CD4-positive, alpha-beta memory T cell (primary cell): Measurements from ENCODE around the gene CEP162. TPM values are rescaled to one million over a fixed set of nuclear protein-coding genes. Genes with fewer than 3 reads are reported as not detected.
"Not testable (repeated sequence)": the region's sequence is repeated elsewhere in the genome, so short reads cannot be mapped to it uniquely, and the experiment has no call there.

Source experiments
- CTCF ChIA-PET: fragments of 350-600 bp; sonication (Branson Sonifier 250); formaldehyde crosslinking; loops from one replicate; lab custom pipeline; 2021; ENCODE audit warnings: inconsistent platforms; ENCODE audit not compliant: partially characterized antibody; lab: Charles Lee
- POLR2A ChIA-PET: fragments of 350-600 bp; sonication (Branson Sonifier 250); formaldehyde crosslinking; loops from one replicate; lab custom pipeline; 2021; ENCODE audit not compliant: partially characterized antibody; lab: Charles Lee
- DNase-seq, 5 donors: peaks; one replicate each; pipeline versions ENCODE4 v3.0.0 to v3.0.0-alpha.2; 2020 to 2022; ENCODE audit warnings: mixed read lengths in 1 of 5
- H3K27ac ChIP-seq: one replicate; pipeline ENCODE4 v1.7.0; 2013; ENCODE audit warnings: low read depth, low read length
- H3K27me3 ChIP-seq: 2 replicates; pipeline ENCODE4 v1.7.0; 2013; ENCODE audit warnings: mild to moderate bottlenecking, low read length, moderate library complexity; ENCODE audit not compliant: insufficient read depth
- H3K36me3 ChIP-seq: 2 replicates; pipeline ENCODE4 v1.7.0; 2013; ENCODE audit warnings: mild to moderate bottlenecking, low read length, moderate library complexity; ENCODE audit not compliant: insufficient read depth
- H3K4me1 ChIP-seq: 2 replicates; pipeline ENCODE4 v1.7.0; 2013; ENCODE audit warnings: mild to moderate bottlenecking, low read length, moderate library complexity; ENCODE audit not compliant: insufficient read depth
- H3K4me3 ChIP-seq, 2 donors: one replicate each; pipeline ENCODE4 v1.7.0; 2013; ENCODE audit warnings: low read length in 2 of 2, mild to moderate bottlenecking in 1 of 2
- H3K9me3 ChIP-seq, 2 donors: one replicate each; pipeline ENCODE4 v1.7.0; 2013; ENCODE audit warnings: low read length in 2 of 2, control low read depth in 1 of 2; ENCODE audit not compliant: control insufficient read depth in 1 of 2
- H3K27ac Mint-ChIP-seq, 7 donors: one replicate each; pipeline ENCODE4 v1.8.0; 2020 to 2021; ENCODE audit warnings: mixed read lengths in 7 of 7, mild to moderate bottlenecking in 6 of 7, inconsistent platforms in 3 of 7, moderate library complexity in 3 of 7
- H3K27me3 Mint-ChIP-seq, 2 donors: one replicate each; pipeline ENCODE4 v1.8.0; 2020 to 2021; ENCODE audit warnings: mixed read lengths in 2 of 2
- H3K36me3 Mint-ChIP-seq, 2 donors: one replicate each; pipeline ENCODE4 v1.8.0; 2020 to 2021; ENCODE audit warnings: mixed read lengths in 2 of 2, inconsistent platforms in 1 of 2, mild to moderate bottlenecking in 1 of 2
- H3K4me1 Mint-ChIP-seq, 4 donors: one replicate each; pipeline ENCODE4 v1.8.0; 2020 to 2021; ENCODE audit warnings: mixed read lengths in 4 of 4, mild to moderate bottlenecking in 1 of 4
- H3K4me3 Mint-ChIP-seq, 8 donors: one replicate each; pipeline ENCODE4 v1.8.0; 2020 to 2021; ENCODE audit warnings: mixed read lengths in 8 of 8, mild to moderate bottlenecking in 7 of 8, moderate library complexity in 6 of 8, inconsistent platforms in 3 of 8
- H3K9me3 Mint-ChIP-seq, 8 donors: one replicate each; pipeline ENCODE4 v1.8.0; 2020 to 2021; ENCODE audit warnings: mixed read lengths in 8 of 8, mild to moderate bottlenecking in 5 of 8, inconsistent platforms in 3 of 8, moderate library complexity in 1 of 8
- intact Hi-C: fragments of 100-400 bp; cut with micrococcal nuclease; formaldehyde crosslinking; loops from one replicate; pipeline ENCODE4 v1.15.1; 2023
- polyA plus RNA-seq, 2 donors: library from polyadenylated mRNA; unstranded; fragments of 300-500 nt; fragmentation: Illumina TruSeq; gene quantifications; one replicate each; pipeline ENCODE4 v1.2.3, GENCODE V29; 2021
- total RNA-seq, 2 experiments: library from RNA; stranded (reverse); gene quantifications; one replicate each; pipeline ENCODE4 v1.2.3, GENCODE V29; 2021

CEP162 gene
- total and polyA plus RNA-seq, 4 experiments from 2014 or later, result 0.60 to 10.4 (median 8.7) TPM

- POLR2A ChIA-PET, result no interaction called here
- CTCF ChIA-PET, result interaction anchor here (1.0 kb wide), 1 partner anchor 10 kb away, joined by 3 read pairs; the partner anchor contains the start of gene CEP162
- no peaks in the 10 kb centered on the region for H3K27me3 Mint-ChIP-seq
These were observed 9.4 kb downstream of the CEP162 start for GRCh38 chr6:84218091-84218490.

GRCh38 chr6:84213217-84213616 is 14.2 kb downstream of the CEP162 start:
- ChIA-PET CTCF (interaction anchor here (3.6 kb wide), 1 partner anchor 15 kb away, joined by 16 read pairs; the partner anchor contains the start of gene CEP162), POLR2A (no interaction called here)
- H3K4me3 Mint-ChIP-seq, result no peak overlapping the region
- no peaks in the 10 kb centered on the region for H3K4me1 Mint-ChIP-seq
- peaks cover 25 to 42% of the 10 kb centered on the region in 2 donors for H3K36me3 Mint-ChIP-seq
- no peaks in the 10 kb centered on the region for H3K27me3 ChIP-seq
- no peak for DNase-seq
- no peaks in the 10 kb centered on the region for H3K27me3 Mint-ChIP-seq
- H3K27ac Mint-ChIP-seq, result no peak overlapping the region
- H3K4me1 ChIP-seq, result no peaks in the 10 kb centered on the region
- intact Hi-C loops, result no loop called here
- H3K9me3 ChIP-seq, result no peaks in the 10 kb centered on the region
- H3K36me3 ChIP-seq, result peaks cover 7% of the 10 kb centered on the region
- H3K9me3 Mint-ChIP-seq, result no peaks in the 10 kb centered on the region
- no peak overlapping the region for H3K4me3 ChIP-seq
- no peak overlapping the region for H3K27ac ChIP-seq

More at GRCh38 chr6:84218091-84218490, 9.4 kb downstream of the CEP162 start:
- DNase-seq, result no peak
- H3K27ac ChIP-seq, result no peak overlapping the region
- H3K4me1 ChIP-seq, result no peaks in the 10 kb centered on the region
- Mint-ChIP-seq H3K27ac (no peak overlapping the region), H3K4me1 (peaks cover 0 to 3% (median 1%) of the 10 kb centered on the region in 4 donors), H3K36me3 (peaks cover 10 to 12% of the 10 kb centered on the region in 2 donors), H3K4me3 (no peak overlapping the region), H3K9me3 (no peaks in the 10 kb centered on the region)
- no peaks in the 10 kb centered on the region for H3K27me3 ChIP-seq
- H3K36me3 ChIP-seq, result no peaks in the 10 kb centered on the region
- intact Hi-C loops, result no loop called here
- H3K9me3 ChIP-seq, result no peaks in the 10 kb centered on the region
- H3K4me3 ChIP-seq, result no peak overlapping the region

GRCh38 chr6:84204011-84204410 is 23.4 kb downstream of the CEP162 start:
- H3K4me1 ChIP-seq, result no peaks in the 10 kb centered on the region
- ChIA-PET CTCF (interaction anchor here (1.4 to 1.6 kb wide), 2 partner anchors 12 to 24 kb away, joined by 3 to 5 read pairs; partner anchors contain the start of gene CEP162), POLR2A (no interaction called here)
- H3K9me3 ChIP-seq, result no peaks in the 10 kb centered on the region
- no peaks in the 10 kb centered on the region for H3K36me3 ChIP-seq
- Mint-ChIP-seq H3K27ac (no peak overlapping the region), H3K27me3 (no peaks in the 10 kb centered on the region), H3K4me3 (no peak overlapping the region), H3K9me3 (peaks cover 0 to 2% (median 0%) of the 10 kb centered on the region in 8 donors), H3K4me1 (no peaks in the 10 kb centered on the region), H3K36me3 (peaks cover 52 to 58% of the 10 kb centered on the region in 2 donors)
- H3K4me3 ChIP-seq, result no peak overlapping the region
- H3K27ac ChIP-seq, result no peak overlapping the region
- intact Hi-C loops, result no loop called here
- no peak for DNase-seq
- no peaks in the 10 kb centered on the region for H3K27me3 ChIP-seq

- intact Hi-C loops, H3K27ac Mint-ChIP-seq: not testable (repeated sequence)
These were observed 27.5 kb downstream of the CEP162 start for GRCh38 chr6:84199987-84200386.

GRCh38 chr6:84197708-84198107 is 29.7 kb downstream of the CEP162 start:
- Histone ChIP-seq H3K4me1 (no peaks in the 10 kb centered on the region), H3K4me3 (no peak overlapping the region), H3K27me3 (no peaks in the 10 kb centered on the region), H3K9me3 (no peaks in the 10 kb centered on the region), H3K36me3 (peaks cover 5% of the 10 kb centered on the region), H3K27ac (no peak overlapping the region)
- Mint-ChIP-seq H3K27ac (no peak overlapping the region), H3K4me1 (no peaks in the 10 kb centered on the region), H3K27me3 (no peaks in the 10 kb centered on the region), H3K4me3 (no peak overlapping the region), H3K9me3 (no peaks in the 10 kb centered on the region), H3K36me3 (peaks cover 44 to 51% of the 10 kb centered on the region in 2 donors)
- ChIA-PET CTCF (no interaction called here), POLR2A (no interaction called here)
- no peak for DNase-seq
- intact Hi-C loops, result no loop called here

More at GRCh38 chr6:84199987-84200386, 27.5 kb downstream of the CEP162 start:
- CTCF ChIA-PET, H3K27me3 Mint-ChIP-seq, POLR2A ChIA-PET, H3K4me1 Mint-ChIP-seq, H3K4me3 Mint-ChIP-seq, H3K9me3 ChIP-seq, H3K27me3 ChIP-seq, H3K4me1 ChIP-seq, H3K9me3 Mint-ChIP-seq, H3K27ac ChIP-seq, DNase-seq, H3K4me3 ChIP-seq, H3K36me3 ChIP-seq: not testable (repeated sequence)
- peaks cover 44 to 53% of the 10 kb centered on the region in 2 donors for H3K36me3 Mint-ChIP-seq

- Mint-ChIP-seq H3K4me1 (peaks cover 0 to 2% (median 0%) of the 10 kb centered on the region in 4 donors), H3K27me3 (no peaks in the 10 kb centered on the region), H3K4me3 (no peak overlapping the region), H3K9me3 (no peaks in the 10 kb centered on the region), H3K36me3 (peaks cover 62 to 71% of the 10 kb centered on the region in 2 donors), H3K27ac (no peak overlapping the region)
- H3K27ac ChIP-seq, result no peak overlapping the region
- CTCF ChIA-PET, result no interaction called here
- H3K4me3 ChIP-seq, result no peak overlapping the region
- POLR2A ChIA-PET, result no interaction called here
- H3K9me3 ChIP-seq, result no peaks in the 10 kb centered on the region
- DNase-seq, result no peak
- no peaks in the 10 kb centered on the region for H3K4me1 ChIP-seq
- H3K27me3 ChIP-seq, result no peaks in the 10 kb centered on the region
- intact Hi-C loops, result no loop called here
- peaks cover 20% of the 10 kb centered on the region for H3K36me3 ChIP-seq
These were observed 34.2 kb downstream of the CEP162 start for GRCh38 chr6:84193114-84193708.

GRCh38 chr6:84191802-84192201 is 35.6 kb downstream of the CEP162 start:
- intact Hi-C loops, result no loop called here
- ChIA-PET POLR2A (no interaction called here), CTCF (no interaction called here)
- Histone ChIP-seq H3K4me1 (no peaks in the 10 kb centered on the region), H3K36me3 (peaks cover 20% of the 10 kb centered on the region), H3K9me3 (no peaks in the 10 kb centered on the region), H3K4me3 (no peak overlapping the region), H3K27me3 (no peaks in the 10 kb centered on the region), H3K27ac (no peak overlapping the region)
- DNase-seq, result no peak
- Mint-ChIP-seq H3K27me3 (no peaks in the 10 kb centered on the region), H3K9me3 (no peaks in the 10 kb centered on the region), H3K4me3 (no peak overlapping the region), H3K27ac (no peak overlapping the region), H3K36me3 (peaks cover 63 to 75% of the 10 kb centered on the region in 2 donors), H3K4me1 (peaks cover 0 to 2% (median 0%) of the 10 kb centered on the region in 4 donors)
